HT1080 (cell line): ENCODE results near the gene PSMB7. TPM values are rescaled to one million over a fixed set of nuclear protein-coding genes. Genes with fewer than 3 reads are reported as not detected.
A peak's percentile ranks its signal among the peaks of the same experiment; 100 is the strongest.

ENCODE experiments used
- DNase-seq: peaks from one replicate; pipeline ENCODE4 v3.0.0-alpha.2; 2015; ENCODE audit warnings: low read depth
- total RNA-seq: library from RNA; depleted of rRNA; stranded (reverse); fragments of >200 nt; shearing (Covaris generic); gene quantifications from 2 replicates; pipeline ENCODE4 v1.2.3, GENCODE V29; 2014

PSMB7 gene
- total RNA-seq, 1 experiment from 2014 or later: 442 TPM

- no peak for DNase-seq
Observed at GRCh38 chr9:124347206-124347967, 67.9 kb downstream of the PSMB7 start.

- DNase-seq: no peak
Observed at GRCh38 chr9:124346347-124347163, 68.7 kb downstream of the PSMB7 start.

DNA sequence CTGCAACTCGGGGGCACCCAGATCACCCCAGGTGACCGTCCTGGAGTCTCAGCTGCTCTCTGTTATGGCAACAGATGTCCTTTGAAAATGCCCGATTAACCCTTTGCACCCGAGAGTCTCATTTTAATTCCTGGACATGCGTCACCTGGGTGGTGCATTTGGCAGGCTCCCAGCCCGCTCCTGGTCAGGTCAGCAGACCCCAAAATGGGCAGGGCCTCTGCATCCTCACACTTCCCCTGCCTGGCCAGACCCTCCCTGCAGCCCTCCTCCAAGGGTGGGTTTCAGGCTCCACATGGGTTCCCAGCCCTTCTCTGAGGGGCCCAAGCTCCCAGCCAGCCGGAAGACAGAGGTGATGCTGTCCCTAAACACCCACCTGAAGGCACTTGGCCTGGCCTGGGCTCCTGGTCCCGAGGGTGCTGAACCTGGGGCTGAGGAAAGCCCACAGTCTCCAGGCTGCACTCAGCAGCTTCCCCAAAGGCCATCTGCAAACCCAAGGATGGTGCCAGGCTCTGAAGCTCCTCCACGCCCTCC, 69.4 kb downstream of the PSMB7 start:
- no peak for DNase-seq

GRCh38 chr9:124345063-124345462, 70.2 kb downstream of the PSMB7 start:
- DNase-seq: no peak

GRCh38 chr9:124344291-124345050, 70.8 kb downstream of the PSMB7 start:
- no peak for DNase-seq

DNA sequence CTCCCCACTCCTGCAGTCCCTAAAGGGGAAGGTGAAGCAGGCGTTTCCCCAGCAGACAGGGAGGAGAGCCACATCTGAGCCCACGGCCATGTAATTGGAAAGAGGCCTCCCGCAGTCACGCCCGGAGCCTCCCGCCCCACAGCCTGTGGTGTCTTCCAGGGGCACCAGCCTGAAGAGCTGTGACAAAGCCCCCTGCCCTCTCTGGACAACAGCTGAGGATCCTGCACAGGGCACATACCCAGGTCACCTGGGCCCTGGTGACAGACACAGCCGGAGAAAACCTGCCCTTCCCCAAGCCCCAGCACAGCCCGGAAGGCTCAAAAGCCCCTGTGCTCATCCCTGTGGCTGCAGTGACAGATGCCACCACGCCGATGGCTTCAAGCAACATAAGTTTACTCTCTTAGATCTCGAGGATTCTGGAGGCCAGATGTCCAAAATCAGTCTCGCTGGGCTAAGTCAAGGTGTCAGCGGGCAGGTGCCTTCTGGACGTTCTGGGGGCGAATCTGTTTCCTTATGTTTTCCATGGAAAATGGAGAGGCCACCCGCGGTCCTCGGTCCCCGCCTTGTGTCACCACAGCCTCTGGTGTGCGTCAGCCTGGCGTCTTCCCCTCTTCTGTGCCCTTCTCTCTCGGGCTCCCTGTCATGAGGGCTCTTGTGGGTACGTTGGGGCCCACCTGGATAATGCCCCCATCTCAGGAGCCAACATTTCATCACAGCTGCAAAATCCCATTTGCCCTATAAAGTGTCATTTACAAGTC, 71.5 kb downstream of the PSMB7 start:
- no peak for DNase-seq

GRCh38 chr9:124342776-124343485, 72.3 kb downstream of the PSMB7 start:
- peak; percentile 89 for DNase-seq

- no peak for DNase-seq
Observed at GRCh38 chr9:124342402-124342775, 72.9 kb downstream of the PSMB7 start.

DNA sequence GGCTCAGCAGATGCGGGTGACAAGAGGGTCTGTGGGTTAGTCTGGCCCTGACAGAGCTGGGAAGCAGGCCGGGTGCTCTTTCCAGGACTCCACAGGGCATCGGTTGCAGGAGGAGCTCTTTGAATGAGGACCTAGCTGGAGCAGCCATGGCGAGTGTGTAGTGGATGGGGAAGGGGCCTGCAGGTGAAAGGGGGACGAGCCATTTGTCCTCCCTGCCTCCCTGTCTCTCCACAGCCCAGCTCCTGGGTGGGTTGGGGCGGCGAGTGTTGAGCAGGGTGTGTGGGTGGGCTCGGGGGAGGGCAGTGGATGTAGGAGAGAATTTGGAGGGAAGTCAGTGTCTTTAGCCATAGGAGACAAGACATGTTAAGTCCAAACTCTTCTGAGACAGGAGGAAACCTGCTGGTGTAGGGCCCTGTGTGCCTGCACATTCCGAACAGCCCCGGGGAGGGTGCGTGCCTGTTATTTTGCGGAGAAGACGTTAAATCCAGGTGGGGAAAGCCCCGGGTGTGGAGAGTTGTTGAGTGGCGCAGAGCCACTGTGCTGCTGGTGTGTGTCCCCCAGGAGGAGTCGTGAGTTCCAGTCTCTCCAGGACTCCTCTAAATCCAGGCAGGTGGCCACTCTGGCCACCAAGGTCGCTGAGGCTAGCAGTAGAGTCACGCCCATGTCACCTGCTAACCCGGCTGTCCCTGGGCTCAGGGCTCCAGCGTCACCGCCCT, 73.6 kb downstream of the PSMB7 start:
- DNase-seq: no peak

DNA sequence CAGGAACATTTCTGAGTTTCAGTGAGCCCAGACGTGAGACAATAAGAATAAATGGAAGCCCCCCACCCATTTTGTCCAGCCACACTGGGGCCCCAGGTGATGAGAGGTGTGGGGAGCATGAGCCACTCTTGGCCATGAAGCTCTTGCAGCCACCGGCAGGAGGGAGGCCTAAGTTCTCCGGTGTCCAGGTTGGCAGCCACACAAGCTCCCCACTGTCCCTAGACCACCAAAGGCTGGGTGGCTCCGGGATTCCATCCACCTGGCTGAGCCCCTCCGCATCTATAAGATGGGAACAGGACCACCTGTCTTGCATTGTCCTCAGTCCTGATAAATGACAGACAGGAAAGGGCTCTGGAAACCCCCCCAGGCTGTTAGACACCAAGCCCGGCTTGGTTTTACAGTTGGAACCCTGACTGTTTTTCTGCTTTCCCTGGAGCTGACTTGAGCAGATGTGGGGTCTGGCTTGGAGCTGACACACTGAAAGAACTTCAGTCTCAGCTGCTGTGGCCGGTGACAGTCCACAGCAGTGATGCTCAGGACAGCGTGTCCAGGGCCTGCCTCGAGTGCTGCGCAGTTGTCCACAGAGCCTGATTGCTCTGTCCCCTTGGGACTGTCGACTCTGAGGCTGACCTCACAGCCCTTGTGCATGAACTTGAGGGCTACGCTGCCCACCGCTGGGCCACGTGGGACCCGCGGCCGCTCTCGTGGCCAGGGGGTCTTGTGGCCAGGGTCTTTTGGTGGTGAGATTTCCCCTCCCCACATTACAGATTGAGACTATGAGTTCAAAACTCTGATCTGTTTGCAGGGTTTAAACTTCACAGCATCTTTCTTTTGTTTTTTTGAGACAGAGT, 74.8 kb downstream of the PSMB7 start:
- DNase-seq: no peak

DNA sequence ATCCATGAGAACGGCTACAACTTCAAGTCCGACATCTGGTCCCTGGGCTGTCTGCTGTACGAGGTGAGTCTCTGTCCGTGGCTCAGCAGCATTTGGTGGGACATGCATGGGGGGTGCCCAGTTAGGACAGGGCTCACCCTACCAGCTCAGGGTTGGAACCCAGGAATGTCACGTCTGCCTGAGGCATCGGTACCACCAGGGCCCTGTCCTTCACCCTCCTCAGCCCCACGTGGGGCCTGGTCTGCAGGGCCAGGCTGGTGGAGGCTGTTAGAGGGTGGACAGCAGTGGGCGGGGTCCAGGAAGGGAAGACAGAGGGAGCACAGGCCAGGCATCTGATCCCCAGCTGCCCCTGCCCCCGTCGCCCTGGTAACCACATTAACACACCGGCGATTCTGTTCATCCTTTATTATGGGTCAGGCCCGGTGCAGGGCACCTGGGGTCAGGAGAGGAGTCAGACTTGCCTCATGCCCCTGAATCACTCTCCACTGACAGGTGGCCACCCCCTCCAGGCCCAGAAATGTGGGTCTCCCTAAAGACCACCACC, 75.6 kb downstream of the PSMB7 start:
- no peak for DNase-seq

DNA sequence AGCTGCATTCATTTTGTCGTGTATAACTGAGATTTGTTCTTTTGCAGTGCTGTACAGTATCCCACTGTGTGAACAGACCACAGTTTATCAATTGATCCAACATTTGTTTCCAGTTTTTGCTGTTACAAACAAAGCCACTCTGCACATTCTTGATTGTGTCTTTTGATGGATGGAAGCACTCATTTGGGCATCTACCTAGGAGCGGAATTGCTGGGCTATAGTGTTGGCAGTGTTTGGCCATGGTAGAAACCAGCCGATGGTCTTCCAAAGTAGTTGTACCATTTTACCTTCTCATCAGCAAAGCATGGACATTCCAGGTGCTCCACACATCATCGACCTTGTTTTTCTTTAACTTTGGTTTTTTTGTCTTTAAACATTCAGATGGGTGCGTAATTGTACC, 77.7 kb downstream of the PSMB7 start:
- DNase-seq: no peak

DNA sequence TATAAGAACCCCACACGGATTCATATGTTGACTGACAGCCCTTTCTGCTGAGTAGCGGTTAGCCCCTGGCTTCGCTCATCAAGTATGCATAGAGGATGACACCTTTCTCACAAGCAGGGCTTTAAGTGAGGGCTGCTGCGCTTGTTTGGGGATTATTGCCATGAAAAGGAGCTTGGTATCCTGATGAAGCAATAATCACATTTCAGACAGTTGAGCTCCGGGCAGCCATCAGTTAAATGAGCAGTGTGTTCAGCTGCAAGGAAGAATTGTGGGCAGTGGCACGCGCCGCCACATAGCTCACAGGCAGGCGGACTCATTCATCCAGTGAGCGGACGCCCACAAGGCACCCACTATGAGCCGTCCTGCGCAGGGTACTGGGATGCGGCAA, 79.9 kb downstream of the PSMB7 start:
- DNase-seq: no peak

- no peak for DNase-seq
Observed at GRCh38 chr9:124334568-124335319, 80.5 kb downstream of the PSMB7 start.

DNA sequence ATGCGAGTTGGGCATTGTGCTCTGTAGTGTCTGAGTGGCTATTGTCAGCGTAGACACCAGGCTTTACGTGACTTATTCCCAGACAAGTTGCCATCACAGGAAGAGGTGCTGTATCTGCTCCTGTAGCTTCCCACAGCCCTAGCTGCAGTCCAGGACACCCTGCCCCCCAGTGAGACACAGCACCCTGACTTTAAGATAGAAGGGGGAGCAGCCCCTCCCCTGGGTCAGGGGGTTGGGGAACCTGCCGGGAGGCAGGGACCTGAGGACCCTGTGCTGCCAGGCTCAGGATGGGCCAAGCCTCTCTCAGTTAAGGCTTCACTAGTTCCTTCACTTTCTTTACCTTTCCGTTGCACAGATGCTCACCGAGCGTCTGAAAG, 82.1 kb downstream of the PSMB7 start:
- DNase-seq: no peak

- DNase-seq: no peak
Observed at GRCh38 chr9:124332361-124333202, 82.7 kb downstream of the PSMB7 start.

- no peak for DNase-seq
Observed at GRCh38 chr9:124331580-124331979, 83.7 kb downstream of the PSMB7 start.
